A673 (cell line): ENCODE results near the gene LEF1.

Experiments
- EZH2 ChIP-seq: fragments of 200-600 bp; sonication (generic); IDR thresholded peaks from 2 replicates; pipeline ENCODE4 v1.6.1; 2017; ENCODE audit warnings: borderline replicate concordance, low read depth, mild to moderate bottlenecking, mixed read lengths, antibody characterized with exemption, low read length; ENCODE audit not compliant: poor library complexity, severe bottlenecking
- TF ChIP-seq, protein P1 (sequence below): fragments of 300-800, 200-600 bp; sonication (generic); conservative IDR thresholded peaks from 2 replicates; pipeline ENCODE4 v1.5.1; 2017; ENCODE audit warnings: low read depth, mild to moderate bottlenecking, antibody characterized with exemption, low read length, moderate library complexity, mixed read lengths

DNA sequence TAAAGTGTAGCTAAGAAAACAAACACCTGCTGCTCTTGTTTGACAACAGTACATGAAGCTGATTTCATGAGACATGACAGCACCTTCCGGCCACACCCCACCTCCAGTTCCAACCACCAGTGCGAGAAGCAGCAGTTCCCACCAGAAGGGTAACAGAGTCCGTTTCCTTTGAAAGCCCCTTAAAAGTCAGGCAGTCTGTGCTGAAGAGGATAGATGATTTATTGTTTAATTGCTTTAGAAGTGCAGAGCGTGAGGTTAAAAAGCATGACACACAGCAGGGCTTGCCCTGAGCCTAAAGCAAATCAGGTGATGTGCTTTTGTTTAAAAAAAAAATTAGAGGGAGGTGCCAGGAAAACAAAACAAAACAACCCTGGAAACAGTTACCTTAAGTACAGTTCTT lies 96.4 kb downstream of the LEF1 start:
- no peak for TF ChIP-seq EZH2
- TF ChIP-seq, protein P1, sequence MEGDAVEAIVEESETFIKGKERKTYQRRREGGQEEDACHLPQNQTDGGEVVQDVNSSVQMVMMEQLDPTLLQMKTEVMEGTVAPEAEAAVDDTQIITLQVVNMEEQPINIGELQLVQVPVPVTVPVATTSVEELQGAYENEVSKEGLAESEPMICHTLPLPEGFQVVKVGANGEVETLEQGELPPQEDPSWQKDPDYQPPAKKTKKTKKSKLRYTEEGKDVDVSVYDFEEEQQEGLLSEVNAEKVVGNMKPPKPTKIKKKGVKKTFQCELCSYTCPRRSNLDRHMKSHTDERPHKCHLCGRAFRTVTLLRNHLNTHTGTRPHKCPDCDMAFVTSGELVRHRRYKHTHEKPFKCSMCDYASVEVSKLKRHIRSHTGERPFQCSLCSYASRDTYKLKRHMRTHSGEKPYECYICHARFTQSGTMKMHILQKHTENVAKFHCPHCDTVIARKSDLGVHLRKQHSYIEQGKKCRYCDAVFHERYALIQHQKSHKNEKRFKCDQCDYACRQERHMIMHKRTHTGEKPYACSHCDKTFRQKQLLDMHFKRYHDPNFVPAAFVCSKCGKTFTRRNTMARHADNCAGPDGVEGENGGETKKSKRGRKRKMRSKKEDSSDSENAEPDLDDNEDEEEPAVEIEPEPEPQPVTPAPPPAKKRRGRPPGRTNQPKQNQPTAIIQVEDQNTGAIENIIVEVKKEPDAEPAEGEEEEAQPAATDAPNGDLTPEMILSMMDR, result no peak
